Endothelial cell of umbilical vein (primary cell): ENCODE measurements around the gene ZNF775. TPM values are rescaled to one million over a fixed set of nuclear protein-coding genes. Genes with fewer than 3 reads are reported as not detected.

Experiments
- BruUV-seq: library from RNA; stranded (reverse); fragments of 400-500 nt; replicated peaks from 2 replicates; lab custom pipeline; 2021; lab: Mats Ljungman, UMichigan
- CTCF ChIA-PET: fragments of 300-600, 350-600 bp; sonication (Branson Sonifier 250); formaldehyde crosslinking; loops from one replicate; lab custom pipeline; 2021; ENCODE audit warnings: antibody characterized with exemption, inconsistent platforms; lab: Charles Lee
- POLR2A ChIA-PET: fragments of 300-600, 350-600 bp; sonication (Branson Sonifier 250); formaldehyde crosslinking; loops from one replicate; lab custom pipeline; 2021; ENCODE audit warnings: antibody characterized with exemption, inconsistent platforms; lab: Charles Lee
- DNase-seq: peaks from one replicate; pipeline ENCODE4 v3.0.0-alpha.2; 2011; ENCODE audit warnings: low read depth, low spot score
- FAIRE-seq: peaks from 2 replicates; lab custom pipeline; 2011; peaks lifted over from hg19 to GRCh38; lab: Jason Lieb, UNC
- H2AFZ ChIP-seq: 2 replicates; pipeline ENCODE4 v1.6.0; 2012; ENCODE audit warnings: low read depth, low read length, control low read depth, inconsistent platforms
- H3K27ac ChIP-seq: 2 replicates; pipeline ENCODE4 v1.5.1; 2011; ENCODE audit warnings: low read depth, mild to moderate bottlenecking, control low read depth, low read length, moderate library complexity; ENCODE audit not compliant: insufficient read depth
- H3K27me3 ChIP-seq, 2 experiments: 2 replicates each; pipeline versions ENCODE4 v1.6.0 to v1.6.1; 2011; ENCODE audit warnings: low read length in 2 of 2, mixed read lengths in 1 of 2; ENCODE audit not compliant: control insufficient read depth in 2 of 2, insufficient read depth in 2 of 2
- H3K36me3 ChIP-seq, 2 experiments: 2 replicates in 1 of 2; 3 replicates in 1 of 2; pipeline ENCODE4 v1.5.1; 2011; ENCODE audit warnings: low read length in 2 of 2, mild to moderate bottlenecking in 1 of 2, moderate library complexity in 1 of 2; ENCODE audit not compliant: control insufficient read depth in 2 of 2, insufficient read depth in 2 of 2; ENCODE audit errors: extremely low read depth in 1 of 2
- H3K4me1 ChIP-seq: 3 replicates; pipeline ENCODE4 v1.5.1; 2011; ENCODE audit warnings: mild to moderate bottlenecking, low read length; ENCODE audit not compliant: control insufficient read depth, insufficient read depth; ENCODE audit errors: extremely low read depth
- H3K4me2 ChIP-seq: 2 replicates; pipeline ENCODE4 v1.6.1; 2011; ENCODE audit warnings: low read length, control low read depth, mixed read lengths; ENCODE audit not compliant: insufficient read depth
- H3K4me3 ChIP-seq, 3 experiments: fragments of 200-600 bp in 1 of 3; sonication (generic), shearing (Covaris generic) in 1 of 3; replicated peaks in 1 of 3; 2 replicates each; pipeline ENCODE4 v1.5.1; 2011 to 2016; ENCODE audit warnings: control low read depth in 3 of 3, low read length in 3 of 3, mild to moderate bottlenecking in 2 of 3, inconsistent platforms in 1 of 3, low read depth in 1 of 3, moderate library complexity in 1 of 3; ENCODE audit not compliant: insufficient read depth in 1 of 3
- H3K79me2 ChIP-seq: 2 replicates; pipeline ENCODE4 v1.6.0; 2012; ENCODE audit warnings: low read length, inconsistent platforms; ENCODE audit not compliant: control insufficient read depth, insufficient read depth
- H3K9ac ChIP-seq: replicated peaks from 2 replicates; pipeline ENCODE3; 2011; ENCODE audit warnings: low read length, control low read depth; ENCODE audit not compliant: insufficient read depth; ENCODE audit errors: extremely low read depth
- H3K9me1 ChIP-seq: replicated peaks from 3 replicates; pipeline ENCODE4 v1.6.0; 2011; ENCODE audit warnings: mild to moderate bottlenecking, low read length; ENCODE audit not compliant: control insufficient read depth, insufficient read depth; ENCODE audit errors: extremely low read depth
- H3K9me3 ChIP-seq: replicated peaks from 2 replicates; pipeline ENCODE4 v1.5.1; 2012; ENCODE audit warnings: low read length, inconsistent platforms; ENCODE audit not compliant: control insufficient read depth, insufficient read depth
- H4K20me1 ChIP-seq: replicated peaks from 2 replicates; pipeline ENCODE3; 2011; ENCODE audit warnings: mild to moderate bottlenecking, low read length; ENCODE audit not compliant: control insufficient read depth, insufficient read depth; ENCODE audit errors: extremely low read depth
- EZH2 ChIP-seq: IDR thresholded peaks from 2 replicates; pipeline ENCODE4 v1.6.1; 2012; ENCODE audit warnings: borderline replicate concordance, low read depth, mild to moderate bottlenecking, moderate library complexity, low read length, inconsistent platforms; ENCODE audit not compliant: severe bottlenecking
- GATA2 ChIP-seq: IDR thresholded peaks from 2 replicates; pipeline ENCODE4 v1.7.0; 2011; ENCODE audit warnings: low read depth, mild to moderate bottlenecking, moderate library complexity, mixed read lengths, low read length; ENCODE audit not compliant: insufficient read length, insufficient read depth
- JUN ChIP-seq: IDR thresholded peaks from 2 replicates; pipeline ENCODE4 v1.6.1; 2011; ENCODE audit warnings: borderline replicate concordance, low read depth; ENCODE audit not compliant: insufficient read length, insufficient read depth
- POLR2A ChIP-seq: IDR thresholded peaks from 2 replicates; pipeline ENCODE4 v1.6.1; 2012; ENCODE audit warnings: low read depth, mild to moderate bottlenecking, control low read depth, low read length
- POLR2AphosphoS5 ChIP-seq: IDR thresholded peaks from 2 replicates; pipeline ENCODE4 v1.6.1; 2012; ENCODE audit warnings: low read depth, mild to moderate bottlenecking, control low read depth, low read length, moderate library complexity; ENCODE audit not compliant: insufficient read depth
- dilution Hi-C: fragments of 300-500 bp; cut with MboI; formaldehyde crosslinking; loops from one replicate; pipeline ENCODE4 v1.15.0; 2019; ENCODE audit warnings: low sequenced_read_pairs; ENCODE audit not compliant: extremely low pct_ligation_motif_present
- intact Hi-C: fragments of 100-400 bp; cut with micrococcal nuclease; formaldehyde crosslinking; loops from one replicate; pipeline ENCODE4 v1.10.0; 2022
- polyA plus RNA-seq, 4 experiments: library from polyadenylated mRNA; depleted of rRNA in 3 of 4; stranded (reverse) in 3 of 4; unstranded in 1 of 4; fragments of >200 nt; gene quantifications; 2 replicates each; pipeline versions ENCODE4 v1.2.1 to v1.2.3, GENCODE V29; 2011 to 2012; ENCODE audit warnings: missing spikeins in 1 of 4
- total RNA-seq: library from RNA; stranded (reverse); gene quantifications from 2 replicates; pipeline ENCODE4 v1.2.3, GENCODE V29; 2021
- TF ChIP-seq, protein P1 (sequence below), 2 donors: IDR thresholded peaks; 1 replicate in 1 of 2; 2 replicates in 1 of 2; pipeline ENCODE4 v1.5.1; 2011; ENCODE audit warnings: low read length in 2 of 2, mild to moderate bottlenecking in 2 of 2, moderate library complexity in 2 of 2, control low read depth in 1 of 2, inconsistent platforms in 1 of 2, low read depth in 1 of 2; ENCODE audit not compliant: insufficient read depth in 1 of 2; ENCODE audit errors: extremely low read depth in 1 of 2

Gene ZNF775
- total and polyA plus RNA-seq, 2 donors (not counting 3 experiments of a cell fraction or from before 2014, with no cell fraction given): 5.8 to 8.3 TPM

DNA sequence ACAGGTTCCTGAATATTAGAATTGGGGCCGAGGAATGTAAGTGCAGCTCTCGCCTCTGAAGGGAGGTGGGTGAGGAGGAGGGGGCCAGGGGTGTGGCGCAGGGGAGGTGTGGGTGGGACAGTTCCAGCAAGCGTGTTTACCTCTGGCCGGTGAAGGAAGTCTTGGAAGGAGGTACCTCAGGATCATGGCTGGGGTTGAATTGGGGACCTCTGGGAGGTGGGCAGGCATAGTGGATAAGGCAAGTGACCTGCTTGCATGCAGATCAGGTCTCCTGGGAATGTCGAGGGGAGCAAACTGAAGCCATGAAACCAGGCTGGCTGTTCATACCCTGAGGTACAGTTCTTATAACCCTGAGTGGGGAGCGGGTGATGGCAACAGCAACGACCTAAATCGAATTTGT is 2.0 kb downstream of the ZNF775 start:
- BruUV-seq: no TSS peak
- no peak overlapping the region for H2AFZ ChIP-seq
- no peak overlapping the region for H3K4me3 ChIP-seq
- TF ChIP-seq POLR2AphosphoS5 (no peak), GATA2 (no peak), POLR2A (no peak), JUN (no peak), EZH2 (no peak)
- ChIA-PET CTCF (no interaction called here), POLR2A (no interaction called here)
- no peak overlapping the region for H3K4me2 ChIP-seq
- H3K27me3 ChIP-seq: no peaks in the 10 kb centered on the region
- intact Hi-C loops (no loop called here), dilution Hi-C loops (no loop called here)
- no peak overlapping the region for H3K9ac ChIP-seq
- H3K36me3 ChIP-seq: peaks cover 0 to 4% of the 10 kb centered on the region in 2 experiments
- peaks cover 29% of the 10 kb centered on the region for H3K4me1 ChIP-seq
- H3K27ac ChIP-seq: no peak overlapping the region
- FAIRE-seq (no peak), DNase-seq (no peak)
- H3K9me1 ChIP-seq: no peaks in the 10 kb centered on the region
- no peaks in the 10 kb centered on the region for H3K9me3 ChIP-seq
- H4K20me1 ChIP-seq: no peaks in the 10 kb centered on the region
- peaks cover 34% of the 10 kb centered on the region for H3K79me2 ChIP-seq

DNA sequence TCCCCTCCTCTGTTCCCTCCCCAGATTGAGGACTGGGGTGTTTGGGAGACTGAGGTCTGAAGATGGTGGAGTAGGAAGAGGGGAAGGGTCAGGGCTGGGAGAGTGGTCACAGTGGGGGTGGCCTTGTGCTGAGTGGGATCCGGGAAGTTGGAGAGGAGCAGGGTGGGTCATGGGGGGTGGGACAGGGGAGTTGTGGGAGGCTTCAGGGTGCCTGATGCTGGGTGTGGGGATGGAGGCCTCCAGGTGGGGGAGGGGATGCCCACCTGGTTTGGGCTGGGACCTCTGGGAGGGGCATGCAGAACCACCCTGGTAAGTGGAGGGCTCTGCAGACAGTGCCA is 2.6 kb downstream of the ZNF775 start:
- Histone ChIP-seq H3K4me3 (no peak overlapping the region), H3K9ac (no peak overlapping the region), H3K4me2 (no peak overlapping the region), H3K9me3 (no peaks in the 10 kb centered on the region), H3K9me1 (no peaks in the 10 kb centered on the region), H3K27me3 (no peaks in the 10 kb centered on the region), H4K20me1 (no peaks in the 10 kb centered on the region), H2AFZ (no peak overlapping the region), H3K36me3 (peaks cover 0 to 7% of the 10 kb centered on the region in 2 experiments), H3K4me1 (peaks cover 26% of the 10 kb centered on the region), H3K27ac (no peak overlapping the region), H3K79me2 (peaks cover 34% of the 10 kb centered on the region)
- ChIA-PET CTCF (no interaction called here), POLR2A (no interaction called here)
- no TSS peak for BruUV-seq
- TF ChIP-seq EZH2 (no peak), POLR2A (no peak)
- TF ChIP-seq, protein P1, sequence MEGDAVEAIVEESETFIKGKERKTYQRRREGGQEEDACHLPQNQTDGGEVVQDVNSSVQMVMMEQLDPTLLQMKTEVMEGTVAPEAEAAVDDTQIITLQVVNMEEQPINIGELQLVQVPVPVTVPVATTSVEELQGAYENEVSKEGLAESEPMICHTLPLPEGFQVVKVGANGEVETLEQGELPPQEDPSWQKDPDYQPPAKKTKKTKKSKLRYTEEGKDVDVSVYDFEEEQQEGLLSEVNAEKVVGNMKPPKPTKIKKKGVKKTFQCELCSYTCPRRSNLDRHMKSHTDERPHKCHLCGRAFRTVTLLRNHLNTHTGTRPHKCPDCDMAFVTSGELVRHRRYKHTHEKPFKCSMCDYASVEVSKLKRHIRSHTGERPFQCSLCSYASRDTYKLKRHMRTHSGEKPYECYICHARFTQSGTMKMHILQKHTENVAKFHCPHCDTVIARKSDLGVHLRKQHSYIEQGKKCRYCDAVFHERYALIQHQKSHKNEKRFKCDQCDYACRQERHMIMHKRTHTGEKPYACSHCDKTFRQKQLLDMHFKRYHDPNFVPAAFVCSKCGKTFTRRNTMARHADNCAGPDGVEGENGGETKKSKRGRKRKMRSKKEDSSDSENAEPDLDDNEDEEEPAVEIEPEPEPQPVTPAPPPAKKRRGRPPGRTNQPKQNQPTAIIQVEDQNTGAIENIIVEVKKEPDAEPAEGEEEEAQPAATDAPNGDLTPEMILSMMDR (IDR thresholded peaks at IDR 0.05; ENCODE audit: extremely low read depth in 1 of 2, insufficient read depth in 1 of 2, low read depth in 1 of 2, low read length in 2 of 2): no peak
- DNase-seq (no peak), FAIRE-seq (no peak)
- intact Hi-C loops (no loop called here), dilution Hi-C loops (no loop called here)
